ENCODE results near the gene TSPAN32. TPM values are rescaled to one million over a fixed set of nuclear protein-coding genes. Genes with fewer than 3 reads are reported as not detected.

TSPAN32 gene
- total RNA-seq, 1 experiment from 2014 or later = not detected

DNA sequence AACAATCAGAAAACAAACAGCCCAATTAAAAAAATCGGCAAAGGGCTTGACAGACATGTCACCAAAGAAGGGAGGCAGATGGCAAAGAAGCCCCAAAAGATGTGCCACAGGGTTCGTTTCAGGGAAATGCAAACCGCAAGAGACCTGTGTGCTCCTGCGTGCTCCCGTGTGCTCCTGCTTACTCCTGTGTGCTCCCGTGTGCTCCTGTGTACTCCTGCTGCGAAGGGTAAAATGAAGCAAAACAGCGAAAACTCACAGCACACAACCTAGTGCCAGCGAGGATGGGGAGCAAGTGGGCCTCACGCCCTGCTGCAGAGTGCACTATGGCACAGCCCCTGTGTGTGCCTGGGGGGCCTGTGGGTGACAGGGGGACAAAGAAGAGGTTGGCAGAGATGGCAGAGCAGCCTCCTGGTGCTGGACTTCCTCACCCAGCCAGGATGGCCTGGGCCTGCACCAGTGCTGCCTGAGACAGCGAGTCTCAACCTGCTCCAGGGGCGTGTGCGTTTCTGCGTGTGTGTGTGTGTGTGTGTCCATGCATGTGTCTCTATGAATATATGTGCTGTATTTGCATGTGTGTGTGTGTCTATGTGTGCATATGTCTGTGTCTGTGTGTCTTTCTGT is 45.4 kb upstream of the TSPAN32 start:
- Histone ChIP-seq H3K9me2 (ENCODE audit: insufficient read depth) (no peaks in the 10 kb centered on the region), H3K4me2 (ENCODE audit: low read length) (no peak overlapping the region), H3K9me3 (ENCODE audit: control insufficient read depth in 1 of 2, insufficient read depth in 1 of 2, low read depth in 1 of 2, low read length in 2 of 2) (no peaks in the 10 kb centered on the region), H4K20me1 (ENCODE audit: insufficient read depth) (no peaks in the 10 kb centered on the region), H3K27ac (ENCODE audit: low read depth, low read length) (no peak overlapping the region), H2AFZ (ENCODE audit: low read depth, low read length, poor library complexity, severe bottlenecking) (no peak overlapping the region), H3K79me2 (ENCODE audit: insufficient read depth, low read length) (no peaks in the 10 kb centered on the region), H3K4me3 (replicated peaks in 1 of 2; ENCODE audit: low read depth in 1 of 2, low read length in 2 of 2) (no peak overlapping the region), H3K36me3 (ENCODE audit: control insufficient read depth in 1 of 2, insufficient read depth in 2 of 2, low read length in 2 of 2) (no peaks in the 10 kb centered on the region), H3K4me1 (ENCODE audit: control insufficient read depth in 1 of 2, insufficient read depth in 2 of 2, low read length in 2 of 2) (peaks cover 0 to 3% of the 10 kb centered on the region in 2 experiments; a peak in 1 of 4 replicates), H3K9ac (ENCODE audit: low read length) (no peak overlapping the region), H3K27me3 (ENCODE audit: insufficient read depth, low read length) (no peaks in the 10 kb centered on the region)
- ChIA-PET CTCF (no interaction called here), RAD21 (ENCODE audit: low non-redundant PET in 1 of 2, low total read pairs in 2 of 2, uncharacterized antibody in 2 of 2, unreplicated experiment in 2 of 2) (no interaction called here), POLR2A (no interaction called here)
- intact Hi-C loops (cut with micrococcal nuclease) = no loop called here
- no peak for DNase-seq (ENCODE audit: low read depth, low spot score)
- TF ChIP-seq SP1 (IDR thresholded peaks at IDR 0.05; ENCODE audit: low read depth) (no peak), ZFX (IDR thresholded peaks at IDR 0.05) (no peak), CBX3 (IDR thresholded peaks at IDR 0.05; ENCODE audit: low read depth) (no peak), SRF (IDR thresholded peaks at IDR 0.05; ENCODE audit: low read depth) (no peak), POLR2A (IDR thresholded peaks at IDR 0.05; ENCODE audit: borderline replicate concordance, extremely low read depth, insufficient read depth, insufficient read length) (no peak), EGR1 (IDR thresholded peaks at IDR 0.05; ENCODE audit: low read depth) (no peak)
- ATAC-seq = no peak
- no TSS peak for BruUV-seq (replicated peaks)

DNA sequence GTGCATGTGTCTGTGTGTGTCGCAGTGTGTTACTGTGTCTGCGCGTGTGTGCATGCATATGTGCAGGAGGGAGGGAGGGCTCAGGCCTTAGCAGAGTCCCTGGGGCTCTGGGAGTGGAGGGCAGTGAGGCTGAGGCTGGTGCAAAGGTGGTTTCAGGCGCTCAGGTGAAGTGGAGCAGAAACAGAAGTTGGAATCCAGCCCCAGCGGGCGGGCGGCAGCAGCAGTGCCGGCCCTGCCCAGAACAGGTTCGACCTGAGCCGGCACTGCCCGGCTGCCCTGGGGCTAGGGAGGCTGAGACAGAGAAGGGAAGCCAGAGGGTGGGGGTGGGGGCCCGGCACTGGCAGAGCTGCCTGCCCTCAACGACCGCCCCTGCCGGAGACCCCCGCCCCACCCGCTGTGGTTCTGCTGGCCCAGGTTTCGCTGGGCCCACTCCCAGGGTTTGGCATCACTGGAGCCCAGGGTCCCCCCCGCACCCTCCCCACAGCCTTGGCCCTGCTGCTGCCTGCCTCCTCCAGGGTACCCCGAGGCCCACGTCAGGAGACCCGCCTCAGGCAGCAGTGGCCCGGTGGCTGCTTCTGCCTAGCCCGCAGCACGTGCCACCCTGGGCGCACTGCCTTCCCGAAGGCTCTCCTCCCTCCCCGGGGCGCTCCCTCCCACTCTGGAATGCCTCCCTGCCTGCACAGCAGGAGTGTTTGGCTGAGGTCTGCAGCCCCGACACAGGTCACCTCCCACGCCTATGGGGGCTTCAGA is 44.7 kb upstream of the TSPAN32 start:
- Histone ChIP-seq H3K9ac (ENCODE audit: low read length) (no peak overlapping the region), H3K4me3 (replicated peaks in 1 of 2; ENCODE audit: low read depth in 1 of 2, low read length in 2 of 2) (no peak overlapping the region), H3K36me3 (ENCODE audit: control insufficient read depth in 1 of 2, insufficient read depth in 2 of 2, low read length in 2 of 2) (no peaks in the 10 kb centered on the region), H3K4me1 (ENCODE audit: control insufficient read depth in 1 of 2, insufficient read depth in 2 of 2, low read length in 2 of 2) (peaks cover 0 to 3% of the 10 kb centered on the region in 2 experiments; a peak in 1 of 4 replicates), H3K27ac (ENCODE audit: low read depth, low read length) (no peak overlapping the region), H3K27me3 (ENCODE audit: insufficient read depth, low read length) (no peaks in the 10 kb centered on the region), H4K20me1 (ENCODE audit: insufficient read depth) (no peaks in the 10 kb centered on the region), H3K79me2 (ENCODE audit: insufficient read depth, low read length) (no peaks in the 10 kb centered on the region), H3K9me3 (ENCODE audit: control insufficient read depth in 1 of 2, insufficient read depth in 1 of 2, low read depth in 1 of 2, low read length in 2 of 2) (no peaks in the 10 kb centered on the region), H2AFZ (ENCODE audit: low read depth, low read length, poor library complexity, severe bottlenecking) (no peak overlapping the region), H3K9me2 (ENCODE audit: insufficient read depth) (no peaks in the 10 kb centered on the region), H3K4me2 (ENCODE audit: low read length) (no peak overlapping the region)
- no peak for ATAC-seq
- ChIA-PET CTCF (no interaction called here), POLR2A (no interaction called here), RAD21 (ENCODE audit: low non-redundant PET in 1 of 2, low total read pairs in 2 of 2, uncharacterized antibody in 2 of 2, unreplicated experiment in 2 of 2) (no interaction called here)
- intact Hi-C loops (cut with micrococcal nuclease) = no loop called here
- BruUV-seq (replicated peaks) = no TSS peak
- no peak for DNase-seq (ENCODE audit: low read depth, low spot score)
- TF ChIP-seq ZFX (IDR thresholded peaks at IDR 0.05) (no peak), TCF7L2 (IDR thresholded peaks at IDR 0.05; ENCODE audit: borderline replicate concordance, extremely low read depth, insufficient read depth, insufficient read length) (no peak), SP1 (IDR thresholded peaks at IDR 0.05; ENCODE audit: low read depth) (no peak), YY1 (IDR thresholded peaks at IDR 0.05; ENCODE audit: extremely low read depth, insufficient replicate concordance, low read depth, low read length) (no peak), CTCF (IDR thresholded peaks at IDR 0.05 in 2 of 3, conservative IDR thresholded peaks at IDR 0.05 in 1 of 3; ENCODE audit: borderline replicate concordance in 1 of 3, insufficient read depth in 1 of 3, low read depth in 2 of 3, low read length in 2 of 3) (no peak), ZNF274 (IDR thresholded peaks at IDR 0.05; ENCODE audit: low read depth, low read length) (no peak), ZBTB33 (IDR thresholded peaks at IDR 0.05; ENCODE audit: extremely low read depth, insufficient replicate concordance, low read length) (no peak), JUND (IDR thresholded peaks at IDR 0.05) (no peak), ELF1 (IDR thresholded peaks at IDR 0.05; ENCODE audit: borderline replicate concordance, low read depth) (no peak), CEBPB (IDR thresholded peaks at IDR 0.05; ENCODE audit: low read depth) (no peak), POLR2AphosphoS5 (IDR thresholded peaks at IDR 0.05; ENCODE audit: low read depth, low read length) (no peak)
- TF ChIP-seq, protein P1, sequence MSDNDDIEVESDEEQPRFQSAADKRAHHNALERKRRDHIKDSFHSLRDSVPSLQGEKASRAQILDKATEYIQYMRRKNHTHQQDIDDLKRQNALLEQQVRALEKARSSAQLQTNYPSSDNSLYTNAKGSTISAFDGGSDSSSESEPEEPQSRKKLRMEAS (IDR thresholded peaks at IDR 0.05) = no peak

Measured in HCT116 (cell line).